ENCODE data around the gene NRG3. TPM values are rescaled to one million over a fixed set of nuclear protein-coding genes. Genes with fewer than 3 reads are reported as not detected.

The NRG3 gene
- total and polyA plus RNA-seq, 2 of the 8 experiments (the other 6 are each of a cell fraction or from before 2014, with no cell fraction given): 4.2 to 5.0 TPM

DNA sequence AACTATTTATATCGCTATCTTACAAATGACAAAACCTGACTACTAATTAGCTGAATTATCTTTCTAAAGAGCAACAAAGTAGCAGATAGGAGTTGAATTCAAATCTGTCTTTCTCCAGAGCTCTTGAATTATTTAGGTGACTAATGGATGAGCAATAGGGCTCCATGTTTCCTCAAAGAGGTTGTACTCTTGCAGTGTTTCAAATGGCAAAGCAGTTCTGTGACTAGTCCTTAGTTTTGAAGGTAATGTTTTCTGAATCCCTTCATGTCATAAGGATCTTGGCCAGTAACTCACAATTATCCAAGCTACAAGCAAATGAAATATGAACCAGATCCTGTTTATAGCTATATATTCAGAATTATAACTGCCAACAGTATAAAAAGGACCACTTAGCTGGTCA is 999.7 kb downstream of the NRG3 start:
- no peak overlapping the region for H4K8ac ChIP-seq (ENCODE audit: extremely low read depth, insufficient read depth, low read length)
- FAIRE-seq (no peak), DNase-seq (ENCODE audit: low read depth in 1 of 2, low spot score in 2 of 2) (no peak)
- H2BK120ac ChIP-seq (replicated peaks; ENCODE audit: low read depth, low read length): no peak overlapping the region
- no peak overlapping the region for H4K91ac ChIP-seq (replicated peaks; ENCODE audit: insufficient read length, low read length)
- no peaks in the 10 kb centered on the region for H3K4me1 ChIP-seq (replicated peaks in 1 of 4; ENCODE audit: control insufficient read depth in 3 of 4, insufficient read depth in 4 of 4, low read length in 3 of 4)
- no peak overlapping the region for H2BK5ac ChIP-seq (ENCODE audit: low read depth, low read length)
- CTCF ChIA-PET (ENCODE audit: partially characterized antibody): interaction anchor here (0.6 kb wide), 1 partner anchor 1666 kb away, joined by 3 read pairs; no protein-coding TSS in a partner anchor
- no peak overlapping the region for H3K4ac ChIP-seq (replicated peaks; ENCODE audit: insufficient read length, low read depth, low read length)
- WGBS, 2 experiments (ENCODE audit: extremely low coverage in 1 of 2, insufficient coverage in 1 of 2, insufficient read length in 1 of 2, insufficient replicate concordance in 2 of 2, low coverage in 1 of 2, low lambda C conversion rate in 2 of 2, missing lambda C conversion rate in 1 of 2): 89% methylated on average over 1 of the region's 1 CpG; no CpG with 5 or more reads in 1 of the 2 experiments
- H3K23me2 ChIP-seq (ENCODE audit: low read depth, low read length): no peaks in the 10 kb centered on the region
- no peak overlapping the region for H2AK5ac ChIP-seq (ENCODE audit: low read depth, low read length)
- H3K9me3 ChIP-seq (ENCODE audit: insufficient read depth in 2 of 2, low read depth in 1 of 2, low read length in 1 of 2): no peaks in the 10 kb centered on the region
- H3K27me3 ChIP-seq (replicated peaks in 1 of 4; ENCODE audit: control insufficient read depth in 3 of 4, extremely low read depth in 1 of 4, insufficient read depth in 3 of 4, low read length in 3 of 4): no peaks in the 10 kb centered on the region
- no peaks in the 10 kb centered on the region for H3K79me1 ChIP-seq (ENCODE audit: low read depth, low read length)
- H3K14ac ChIP-seq (ENCODE audit: insufficient read length): no peak overlapping the region
- H3K9ac ChIP-seq (replicated peaks in 1 of 4; ENCODE audit: extremely low read depth in 1 of 4, low read depth in 3 of 4, low read length in 3 of 4): no peak overlapping the region
- no peak overlapping the region for H3K27ac ChIP-seq (ENCODE audit: low read depth, low read length)
- no peak overlapping the region for H3K4me2 ChIP-seq (ENCODE audit: insufficient read depth in 1 of 2, low read depth in 2 of 2, low read length in 2 of 2)
- no peak for TF ChIP-seq TCF12 (IDR thresholded peaks at IDR 0.05; ENCODE audit: low read depth, low read length)
- TF ChIP-seq POLR2AphosphoS5 (IDR thresholded peaks at IDR 0.05; ENCODE audit: low read depth, low read length): no peak
- no peak for TF ChIP-seq SP2 (IDR thresholded peaks at IDR 0.05; ENCODE audit: low read length)
- TF ChIP-seq TEAD4 (IDR thresholded peaks at IDR 0.05; ENCODE audit: low read depth, low read length): no peak
- no peaks in the 10 kb centered on the region for H3K36me3 ChIP-seq (ENCODE audit: control insufficient read depth in 2 of 4, insufficient read depth in 4 of 4, low read length in 3 of 4)
- no peak overlapping the region for H3K56ac ChIP-seq (replicated peaks; ENCODE audit: insufficient read length, low read depth, low read length)
- no peak overlapping the region for H3K18ac ChIP-seq (ENCODE audit: extremely low read depth, low read length)
- no peak overlapping the region for H3K4me3 ChIP-seq (ENCODE audit: extremely low read depth in 1 of 4, insufficient read depth in 2 of 4, low read depth in 3 of 4, low read length in 4 of 4)
- H2AFZ ChIP-seq (ENCODE audit: low read length): no peak overlapping the region
- no peak overlapping the region for H2BK15ac ChIP-seq (ENCODE audit: low read length)
- no peaks in the 10 kb centered on the region for H4K20me1 ChIP-seq (replicated peaks in 1 of 2; ENCODE audit: control insufficient read depth in 1 of 2, insufficient read depth in 2 of 2, low read length in 2 of 2)
- POLR2A ChIA-PET (ENCODE audit: partially characterized antibody): no interaction called here
- no peak overlapping the region for H2BK20ac ChIP-seq (ENCODE audit: low read length)
- no peak overlapping the region for H3K23ac ChIP-seq (ENCODE audit: insufficient read length)
- no peaks in the 10 kb centered on the region for H3K79me2 ChIP-seq (ENCODE audit: control insufficient read depth in 1 of 2, insufficient read depth in 2 of 2, low read length in 2 of 2)
- no peak overlapping the region for H4K5ac ChIP-seq (ENCODE audit: insufficient read length, low read depth, low read length)
- no peak overlapping the region for H2BK12ac ChIP-seq (ENCODE audit: low read depth, low read length)
